ENCODE measurements around the gene LRRC63. TPM values are rescaled to one million over a fixed set of nuclear protein-coding genes. Genes with fewer than 3 reads are reported as not detected.

LRRC63 gene
- total RNA-seq, 1 experiment from 2014 or later: 0.38 TPM

GRCh38 chr13:46293436-46293835 lies 81.7 kb downstream of the LRRC63 start:
- DNase-seq: no peak
- Mint-ChIP-seq H3K9me3 (ENCODE audit: low read depth, unreplicated experiment) (no peaks in the 10 kb centered on the region), H3K4me1 (ENCODE audit: low read depth, unreplicated experiment) (peaks cover 8% of the 10 kb centered on the region), H3K27me3 (ENCODE audit: unreplicated experiment) (peaks cover 7% of the 10 kb centered on the region), H3K36me3 (ENCODE audit: insufficient read depth, unreplicated experiment) (no peaks in the 10 kb centered on the region), H3K27ac (ENCODE audit: unreplicated experiment) (no peak overlapping the region), H3K4me3 (ENCODE audit: low read depth, unreplicated experiment) (no peak overlapping the region)
- intact Hi-C loops (cut with micrococcal nuclease; ENCODE audit: unreplicated experiment): no loop called here
- CTCF ChIA-PET: interaction anchor here (0.6 kb wide), 1 partner anchor 1095 kb away, joined by 3 read pairs; no protein-coding TSS in a partner anchor
- BruUV-seq (replicated peaks): no TSS peak
- TF ChIP-seq CTCF (IDR thresholded peaks at IDR 0.05; ENCODE audit: unreplicated experiment): no peak

GRCh38 chr13:46295491-46296114 lies 83.9 kb downstream of the LRRC63 start:
- no peak for TF ChIP-seq CTCF (IDR thresholded peaks at IDR 0.05; ENCODE audit: unreplicated experiment)
- no peak overlapping the region for H3K4me3 Mint-ChIP-seq (ENCODE audit: low read depth, unreplicated experiment)
- peaks cover 8% of the 10 kb centered on the region for H3K4me1 Mint-ChIP-seq (ENCODE audit: low read depth, unreplicated experiment)
- H3K27me3 Mint-ChIP-seq (ENCODE audit: unreplicated experiment): peaks cover 7% of the 10 kb centered on the region
- H3K9me3 Mint-ChIP-seq (ENCODE audit: low read depth, unreplicated experiment): peaks cover 4% of the 10 kb centered on the region
- intact Hi-C loops (cut with micrococcal nuclease; ENCODE audit: unreplicated experiment): no loop called here
- CTCF ChIA-PET: no interaction called here
- DNase-seq: no peak
- no TSS peak for BruUV-seq (replicated peaks)
- H3K36me3 Mint-ChIP-seq (ENCODE audit: insufficient read depth, unreplicated experiment): no peaks in the 10 kb centered on the region
- peak overlapping the region; percentile 67 for H3K27ac Mint-ChIP-seq (ENCODE audit: unreplicated experiment)

- DNase-seq: no peak
Measured at GRCh38 chr13:46296115-46296822, 84.5 kb downstream of the LRRC63 start.

GRCh38 chr13:46296921-46297320 lies 85.2 kb downstream of the LRRC63 start:
- H3K27ac Mint-ChIP-seq (ENCODE audit: unreplicated experiment): peak overlapping the region; percentile 67
- DNase-seq: no peak
- intact Hi-C loops (cut with micrococcal nuclease; ENCODE audit: unreplicated experiment): no loop called here

More at GRCh38 chr13:46296115-46296822, 84.5 kb downstream of the LRRC63 start:
- CTCF ChIA-PET: no interaction called here
- H3K27ac Mint-ChIP-seq (ENCODE audit: unreplicated experiment): peak overlapping the region; percentile 67
- no TSS peak for BruUV-seq (replicated peaks)
- peaks cover 7% of the 10 kb centered on the region for H3K27me3 Mint-ChIP-seq (ENCODE audit: unreplicated experiment)
- H3K4me1 Mint-ChIP-seq (ENCODE audit: low read depth, unreplicated experiment): peaks cover 8% of the 10 kb centered on the region
- no peaks in the 10 kb centered on the region for H3K36me3 Mint-ChIP-seq (ENCODE audit: insufficient read depth, unreplicated experiment)
- intact Hi-C loops (cut with micrococcal nuclease; ENCODE audit: unreplicated experiment): no loop called here
- TF ChIP-seq CTCF (IDR thresholded peaks at IDR 0.05; ENCODE audit: unreplicated experiment): no peak
- H3K4me3 Mint-ChIP-seq (ENCODE audit: low read depth, unreplicated experiment): no peak overlapping the region
- peaks cover 4% of the 10 kb centered on the region for H3K9me3 Mint-ChIP-seq (ENCODE audit: low read depth, unreplicated experiment)

More at GRCh38 chr13:46296921-46297320, 85.2 kb downstream of the LRRC63 start:
- peaks cover 8% of the 10 kb centered on the region for H3K4me1 Mint-ChIP-seq (ENCODE audit: low read depth, unreplicated experiment)
- CTCF ChIA-PET: no interaction called here
- no peaks in the 10 kb centered on the region for H3K36me3 Mint-ChIP-seq (ENCODE audit: insufficient read depth, unreplicated experiment)
- TF ChIP-seq CTCF (IDR thresholded peaks at IDR 0.05; ENCODE audit: unreplicated experiment): no peak
- H3K4me3 Mint-ChIP-seq (ENCODE audit: low read depth, unreplicated experiment): no peak overlapping the region
- H3K27me3 Mint-ChIP-seq (ENCODE audit: unreplicated experiment): peaks cover 7% of the 10 kb centered on the region
- no TSS peak for BruUV-seq (replicated peaks)
- peaks cover 4% of the 10 kb centered on the region for H3K9me3 Mint-ChIP-seq (ENCODE audit: low read depth, unreplicated experiment)

Measured in Calu3 (cell line).